CD8-positive, alpha-beta memory T cell (primary cell): Measurements from ENCODE around the gene KAZN. TPM values are rescaled to one million over a fixed set of nuclear protein-coding genes. Genes with fewer than 3 reads are reported as not detected.

Source experiments
- CTCF ChIA-PET: fragments of 350-600 bp; sonication (Branson Sonifier 250); formaldehyde crosslinking; loops from one replicate; lab custom pipeline; 2021; ENCODE audit warnings: antibody characterized with exemption; lab: Charles Lee
- POLR2A ChIA-PET: fragments of 350-600 bp; sonication (Branson Sonifier 250); formaldehyde crosslinking; loops from one replicate; lab custom pipeline; 2021; ENCODE audit warnings: antibody characterized with exemption; lab: Charles Lee
- DNase-seq, 5 donors: peaks; one replicate each; pipeline versions ENCODE4 v3.0.0 to v3.0.0-alpha.2; 2020 to 2022; ENCODE audit warnings: mixed read lengths in 1 of 5
- H3K27ac ChIP-seq: one replicate; pipeline ENCODE4 v1.7.0; 2013; ENCODE audit warnings: low read depth, mild to moderate bottlenecking, low read length, moderate library complexity
- H3K27me3 ChIP-seq: 2 replicates; pipeline ENCODE4 v1.7.0; 2013; ENCODE audit warnings: low read length, mild to moderate bottlenecking; ENCODE audit not compliant: insufficient read depth, poor library complexity, severe bottlenecking
- H3K36me3 ChIP-seq: 2 replicates; pipeline ENCODE4 v1.7.0; 2013; ENCODE audit warnings: mild to moderate bottlenecking, low read length, moderate library complexity; ENCODE audit not compliant: insufficient read depth
- H3K4me1 ChIP-seq: 2 replicates; pipeline ENCODE4 v1.7.0; 2013; ENCODE audit warnings: mild to moderate bottlenecking, low read length, moderate library complexity; ENCODE audit not compliant: insufficient read depth
- H3K4me3 ChIP-seq: 2 replicates; pipeline ENCODE4 v1.7.0; 2013; ENCODE audit warnings: mild to moderate bottlenecking, low read length
- H3K9me3 ChIP-seq: 2 replicates; pipeline ENCODE4 v1.7.0; 2013; ENCODE audit warnings: mild to moderate bottlenecking, low read length
- H3K27ac Mint-ChIP-seq, 8 donors: one replicate each; pipeline ENCODE4 v1.8.0; 2020 to 2021; ENCODE audit warnings: mixed read lengths in 8 of 8, mild to moderate bottlenecking in 6 of 8, inconsistent platforms in 3 of 8, moderate library complexity in 3 of 8
- H3K27me3 Mint-ChIP-seq, 2 donors: one replicate each; pipeline ENCODE4 v1.8.0; 2020 to 2021; ENCODE audit warnings: mixed read lengths in 2 of 2, mild to moderate bottlenecking in 1 of 2, moderate library complexity in 1 of 2
- H3K36me3 Mint-ChIP-seq, 3 donors: one replicate each; pipeline ENCODE4 v1.8.0; 2020 to 2021; ENCODE audit warnings: mixed read lengths in 3 of 3, inconsistent platforms in 1 of 3, mild to moderate bottlenecking in 1 of 3
- H3K4me1 Mint-ChIP-seq, 3 donors: one replicate each; pipeline ENCODE4 v1.8.0; 2020 to 2021; ENCODE audit warnings: mixed read lengths in 3 of 3, inconsistent platforms in 1 of 3, mild to moderate bottlenecking in 1 of 3
- H3K4me3 Mint-ChIP-seq, 7 donors: one replicate each; pipeline ENCODE4 v1.8.0; 2020 to 2021; ENCODE audit warnings: mixed read lengths in 7 of 7, mild to moderate bottlenecking in 6 of 7, moderate library complexity in 4 of 7, inconsistent platforms in 2 of 7
- H3K9me3 Mint-ChIP-seq, 5 donors: one replicate each; pipeline ENCODE4 v1.8.0; 2020 to 2022; ENCODE audit warnings: mixed read lengths in 5 of 5, mild to moderate bottlenecking in 3 of 5, moderate library complexity in 2 of 5, inconsistent platforms in 1 of 5
- polyA plus RNA-seq: library from polyadenylated mRNA; unstranded; fragments of 300-500 nt; fragmentation: Illumina TruSeq; gene quantifications from one replicate; pipeline ENCODE4 v1.2.3, GENCODE V29; 2021
- total RNA-seq, 2 experiments: library from RNA; stranded (reverse); gene quantifications; one replicate each; pipeline ENCODE4 v1.2.3, GENCODE V29; 2021

KAZN gene
- total and polyA plus RNA-seq, 3 experiments from 2014 or later, result 0.15 to 0.35 (median 0.18) TPM

DNA sequence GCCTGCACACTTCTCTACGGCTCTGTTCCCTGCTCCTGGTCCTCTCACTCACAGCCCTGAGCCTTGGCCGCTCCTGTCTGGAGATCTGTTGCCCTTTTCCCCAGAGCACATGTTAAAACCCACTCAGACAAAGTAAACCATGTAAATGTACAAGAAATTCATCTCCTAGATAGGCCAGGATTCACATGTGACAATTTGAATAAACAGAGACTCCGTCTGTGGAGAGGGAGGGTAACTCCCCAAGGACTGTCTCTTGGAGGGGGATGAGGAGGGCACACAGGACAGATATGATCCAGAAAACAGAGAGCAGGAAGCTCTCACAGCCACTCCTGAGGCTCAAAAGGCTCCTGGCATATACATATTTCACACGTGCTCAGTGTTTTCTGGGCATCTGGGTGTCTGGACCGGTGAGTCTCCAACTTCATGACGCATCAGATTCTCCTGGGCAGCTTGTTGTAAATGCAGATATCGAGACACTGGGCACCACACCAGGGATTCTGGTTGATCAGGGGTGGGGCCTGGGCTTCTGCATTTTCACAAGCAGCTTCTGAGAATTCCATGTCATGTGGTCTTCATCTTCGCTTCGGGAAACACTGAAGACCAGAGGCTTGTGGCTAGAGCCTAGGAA lies 6.4 kb upstream of the KAZN start:
- DNase-seq, result no peak
- no peaks in the 10 kb centered on the region for H3K9me3 Mint-ChIP-seq

DNA sequence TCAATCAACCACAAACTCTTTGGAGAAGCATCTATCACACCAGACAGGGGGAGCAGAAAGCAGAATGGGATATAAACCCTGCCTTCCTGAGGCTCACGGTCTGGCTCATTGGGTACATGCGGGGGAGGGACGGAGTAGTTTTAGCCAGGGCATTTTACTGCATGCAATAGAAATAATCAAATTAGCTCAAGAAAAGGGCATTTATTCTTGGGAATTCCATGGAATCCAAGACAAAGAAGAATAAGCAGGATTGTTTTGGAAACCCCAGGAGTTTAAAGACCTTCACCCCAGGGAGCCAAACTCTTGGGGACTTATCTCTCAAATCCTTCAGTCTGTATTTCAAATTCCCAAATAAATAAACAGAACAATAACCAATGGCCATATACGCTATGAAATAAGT lies 5.2 kb upstream of the KAZN start:
- no peaks in the 10 kb centered on the region for H3K36me3 Mint-ChIP-seq
- CTCF ChIA-PET, result no interaction called here

More for the DNA sequence above, 6.4 kb upstream of the KAZN start:
- CTCF ChIA-PET, result no interaction called here
- H3K4me1 Mint-ChIP-seq, result no peaks in the 10 kb centered on the region
- H3K36me3 Mint-ChIP-seq, result no peaks in the 10 kb centered on the region
- Histone ChIP-seq H3K27ac (no peak overlapping the region), H3K27me3 (no peaks in the 10 kb centered on the region), H3K36me3 (no peaks in the 10 kb centered on the region), H3K9me3 (no peaks in the 10 kb centered on the region), H3K4me3 (no peak overlapping the region), H3K4me1 (no peaks in the 10 kb centered on the region)
- H3K4me3 Mint-ChIP-seq, result no peak overlapping the region
- H3K27me3 Mint-ChIP-seq, result peaks cover 22 to 24% of the 10 kb centered on the region in 2 donors
- no peak overlapping the region for H3K27ac Mint-ChIP-seq
- POLR2A ChIA-PET, result no interaction called here

DNA sequence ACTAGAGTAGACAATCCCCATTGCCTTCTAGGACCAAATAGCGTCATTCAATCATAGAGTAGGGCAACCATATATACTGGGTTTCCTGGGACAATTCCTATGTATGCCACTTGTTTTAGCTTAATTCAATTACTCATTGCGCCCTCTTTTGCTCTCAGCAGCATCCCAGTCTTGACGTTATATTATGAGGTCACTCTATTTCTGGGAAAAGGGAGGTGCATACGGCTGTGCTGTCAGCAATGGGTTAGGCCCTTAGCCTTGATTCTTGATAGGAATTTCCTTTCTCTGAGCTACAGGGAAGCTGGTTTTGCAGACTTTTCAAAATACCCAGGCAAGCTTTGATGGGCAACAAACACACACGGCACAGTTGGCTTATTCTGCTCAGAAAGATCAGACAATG lies 4.4 kb upstream of the KAZN start:
- Mint-ChIP-seq H3K27ac (no peak overlapping the region), H3K36me3 (no peaks in the 10 kb centered on the region), H3K4me1 (no peaks in the 10 kb centered on the region), H3K9me3 (no peaks in the 10 kb centered on the region), H3K27me3 (peaks cover 25 to 26% of the 10 kb centered on the region in 2 donors), H3K4me3 (no peak overlapping the region)
- H3K9me3 ChIP-seq, result no peaks in the 10 kb centered on the region
- no peak for DNase-seq
- no peaks in the 10 kb centered on the region for H3K36me3 ChIP-seq
- ChIA-PET CTCF (no interaction called here), POLR2A (no interaction called here)
- no peaks in the 10 kb centered on the region for H3K27me3 ChIP-seq
- no peak overlapping the region for H3K27ac ChIP-seq
- no peaks in the 10 kb centered on the region for H3K4me1 ChIP-seq
- H3K4me3 ChIP-seq, result no peak overlapping the region

More for the DNA sequence above, 5.2 kb upstream of the KAZN start:
- POLR2A ChIA-PET, result no interaction called here
- Mint-ChIP-seq H3K4me3 (no peak overlapping the region), H3K27ac (no peak overlapping the region), H3K4me1 (no peaks in the 10 kb centered on the region), H3K9me3 (no peaks in the 10 kb centered on the region), H3K27me3 (peaks cover 25 to 26% of the 10 kb centered on the region in 2 donors)
- no peaks in the 10 kb centered on the region for H3K4me1 ChIP-seq
- H3K27ac ChIP-seq, result no peak overlapping the region
- H3K9me3 ChIP-seq, result no peaks in the 10 kb centered on the region
- H3K27me3 ChIP-seq, result no peaks in the 10 kb centered on the region
- no peaks in the 10 kb centered on the region for H3K36me3 ChIP-seq
- H3K4me3 ChIP-seq, result no peak overlapping the region
- no peak for DNase-seq

DNA sequence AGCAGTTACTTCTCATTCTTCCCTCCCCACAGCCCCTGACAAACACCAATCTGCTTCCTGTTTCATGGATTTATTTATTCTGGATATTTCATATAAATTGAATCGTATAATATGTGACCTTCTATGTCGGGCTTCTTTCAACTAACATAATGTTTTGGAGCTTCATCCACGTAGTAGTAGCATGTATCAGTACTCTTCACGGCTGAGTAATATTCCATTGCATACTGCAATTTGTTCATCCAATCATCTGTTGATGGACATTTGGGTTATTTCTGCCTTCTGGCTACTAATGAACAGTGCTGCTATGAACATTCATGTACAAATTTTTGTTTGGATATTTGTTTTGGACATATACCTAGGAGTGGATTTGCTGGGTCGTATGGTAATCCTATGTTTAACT lies 1.9 kb upstream of the KAZN start:
- ChIA-PET CTCF (no interaction called here), POLR2A (no interaction called here)
- DNase-seq, result no peak
- Histone ChIP-seq H3K27me3 (peaks cover 15% of the 10 kb centered on the region), H3K9me3 (no peaks in the 10 kb centered on the region), H3K4me1 (no peaks in the 10 kb centered on the region), H3K27ac (no peak overlapping the region), H3K4me3 (no peak overlapping the region), H3K36me3 (no peaks in the 10 kb centered on the region)
- no peak overlapping the region for H3K27ac Mint-ChIP-seq
- H3K36me3 Mint-ChIP-seq, result no peaks in the 10 kb centered on the region
- H3K9me3 Mint-ChIP-seq, result no peaks in the 10 kb centered on the region
- H3K4me1 Mint-ChIP-seq, result peaks cover 0 to 4% (median 0%) of the 10 kb centered on the region in 3 donors
- H3K4me3 Mint-ChIP-seq, result no peak overlapping the region
- H3K27me3 Mint-ChIP-seq, result peaks cover 45 to 49% of the 10 kb centered on the region in 2 donors

DNA sequence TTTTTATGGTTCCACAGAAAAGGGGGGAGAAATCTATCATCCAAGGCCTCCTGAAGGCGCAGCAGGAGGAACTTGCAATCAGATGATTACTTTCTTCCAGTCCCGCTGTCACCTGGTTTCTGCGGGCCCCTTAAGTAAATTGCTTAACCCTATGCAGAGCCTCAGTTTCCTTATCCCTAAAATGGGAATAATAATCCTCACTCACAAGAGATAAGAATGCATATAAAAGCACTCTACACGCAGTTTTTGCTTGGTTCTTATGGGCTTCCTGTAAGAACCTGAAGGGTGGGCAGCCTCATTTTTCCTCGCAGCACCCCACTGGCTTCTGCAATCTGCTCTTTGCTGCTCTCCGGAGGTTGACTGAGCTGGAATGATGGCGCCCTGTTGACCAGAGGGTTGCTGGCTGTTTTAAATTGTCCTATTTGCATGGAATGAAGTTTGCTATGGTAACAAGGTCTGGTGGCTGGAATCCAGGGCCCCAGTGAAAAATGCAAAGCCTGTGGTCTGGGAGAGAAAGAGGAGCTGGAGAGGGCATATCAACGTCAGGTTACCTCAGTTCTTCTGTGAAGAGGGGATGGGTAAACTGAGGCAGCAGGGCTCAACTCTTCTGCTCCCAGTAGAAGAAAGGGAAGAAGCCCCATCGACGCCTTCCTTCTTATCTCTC lies 1.0 kb upstream of the KAZN start:
- Mint-ChIP-seq H3K36me3 (no peaks in the 10 kb centered on the region), H3K4me3 (no peak overlapping the region), H3K4me1 (peaks cover 0 to 4% (median 0%) of the 10 kb centered on the region in 3 donors), H3K27me3 (peaks cover 49 to 57% of the 10 kb centered on the region in 2 donors), H3K9me3 (no peaks in the 10 kb centered on the region), H3K27ac (no peak overlapping the region)
- no peak for DNase-seq
- Histone ChIP-seq H3K4me3 (no peak overlapping the region), H3K4me1 (no peaks in the 10 kb centered on the region), H3K27me3 (peaks cover 15% of the 10 kb centered on the region), H3K36me3 (no peaks in the 10 kb centered on the region), H3K9me3 (no peaks in the 10 kb centered on the region), H3K27ac (no peak overlapping the region)
- POLR2A ChIA-PET, result no interaction called here
- CTCF ChIA-PET, result no interaction called here

DNA sequence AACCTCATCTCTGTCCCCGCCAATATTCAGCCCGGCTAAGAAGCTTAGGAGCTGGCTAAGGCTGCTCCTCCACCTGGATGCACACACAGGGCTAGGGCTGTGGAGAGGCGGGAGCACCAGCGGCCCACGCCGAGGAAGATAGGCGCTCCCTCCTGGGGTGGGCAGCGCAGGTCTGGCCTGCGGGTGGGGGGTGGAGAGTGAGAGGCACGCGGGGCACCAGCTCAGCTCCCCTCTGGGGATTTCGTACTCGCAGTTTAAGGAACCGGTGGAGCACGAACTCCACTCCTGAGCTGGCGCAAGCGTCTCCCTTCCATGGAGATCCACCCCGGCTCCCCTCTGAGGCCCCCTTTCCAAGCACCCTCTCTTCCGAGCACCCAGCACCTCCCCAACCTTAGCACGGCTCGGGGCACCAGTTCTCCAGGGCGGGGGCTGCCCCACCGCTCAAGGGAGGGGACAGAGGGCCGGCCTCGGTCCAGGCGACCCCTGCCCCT lies 433 bp upstream of the KAZN start:
- Histone ChIP-seq H3K9me3 (no peaks in the 10 kb centered on the region), H3K4me3 (no peak overlapping the region), H3K27ac (no peak overlapping the region), H3K27me3 (peaks cover 15% of the 10 kb centered on the region), H3K36me3 (no peaks in the 10 kb centered on the region), H3K4me1 (no peaks in the 10 kb centered on the region)
- H3K4me3 Mint-ChIP-seq, result no peak overlapping the region
- peaks cover 0 to 4% (median 0%) of the 10 kb centered on the region in 3 donors for H3K4me1 Mint-ChIP-seq
- POLR2A ChIA-PET, result no interaction called here
- no peaks in the 10 kb centered on the region for H3K9me3 Mint-ChIP-seq
- H3K36me3 Mint-ChIP-seq, result no peaks in the 10 kb centered on the region
- no peak for DNase-seq
- no peak overlapping the region for H3K27ac Mint-ChIP-seq
- peaks cover 47 to 59% of the 10 kb centered on the region in 2 donors for H3K27me3 Mint-ChIP-seq
- CTCF ChIA-PET, result no interaction called here

DNA sequence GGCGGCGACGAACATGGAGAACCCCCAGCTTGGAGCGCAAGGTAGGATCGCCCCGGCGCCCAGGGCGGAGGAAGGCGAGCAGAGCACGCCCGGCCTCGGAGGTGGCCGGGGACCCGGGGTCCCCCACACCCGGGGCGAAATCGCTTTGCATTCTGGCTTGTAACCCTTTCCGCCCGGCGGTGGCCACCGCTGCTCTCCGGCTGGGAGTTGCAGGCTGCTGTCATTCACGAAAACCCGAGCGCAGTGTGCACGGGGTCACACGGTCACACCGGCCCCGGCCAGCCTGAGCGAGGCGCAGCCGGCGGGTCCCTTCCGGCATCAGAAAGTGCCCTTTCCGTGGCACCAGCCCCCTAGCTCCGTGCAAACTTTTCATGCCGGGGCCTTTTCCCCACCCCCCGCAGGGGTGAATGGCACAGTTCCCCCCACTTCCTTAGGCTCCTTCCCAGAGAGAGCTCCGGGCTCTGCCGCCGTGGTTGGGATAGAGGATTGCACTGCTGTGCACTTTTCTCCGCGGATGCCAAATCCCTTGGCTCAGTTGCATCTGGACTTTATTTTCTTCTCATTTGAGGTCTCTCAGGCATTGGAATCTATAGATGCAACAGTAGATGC lies 802 bp downstream of the KAZN start:
- Histone ChIP-seq H3K27me3 (peaks cover 15% of the 10 kb centered on the region), H3K27ac (no peak overlapping the region), H3K36me3 (no peaks in the 10 kb centered on the region), H3K4me1 (no peaks in the 10 kb centered on the region), H3K4me3 (no peak overlapping the region), H3K9me3 (no peaks in the 10 kb centered on the region)
- DNase-seq, result no peak
- Mint-ChIP-seq H3K27ac (no peak overlapping the region), H3K36me3 (no peaks in the 10 kb centered on the region), H3K4me1 (peaks cover 0 to 4% (median 0%) of the 10 kb centered on the region in 3 donors), H3K4me3 (no peak overlapping the region), H3K9me3 (no peaks in the 10 kb centered on the region), H3K27me3 (peaks cover 45 to 62% of the 10 kb centered on the region in 2 donors)
- ChIA-PET CTCF (no interaction called here), POLR2A (no interaction called here)

DNA sequence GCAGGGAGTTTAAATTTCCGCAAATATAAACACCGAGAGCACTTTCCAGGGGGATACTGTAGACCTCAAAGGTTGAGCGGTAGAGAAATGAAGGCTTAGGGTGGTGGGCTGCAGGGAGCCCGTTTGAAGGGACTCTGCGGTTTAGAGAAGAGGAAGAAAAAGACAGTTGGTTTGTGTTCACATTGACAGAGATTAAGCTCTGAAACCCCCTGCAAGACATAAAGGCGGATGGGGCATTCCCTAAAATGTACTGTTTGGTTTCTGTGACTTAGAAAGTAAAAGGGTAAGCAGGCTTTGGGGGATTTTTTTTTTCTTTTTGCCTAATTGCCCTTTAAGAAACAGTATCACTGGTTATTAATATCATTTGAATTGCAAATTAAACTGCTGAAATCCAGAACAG lies 1.3 kb downstream of the KAZN start:
- peaks cover 15% of the 10 kb centered on the region for H3K27me3 ChIP-seq
- no peak overlapping the region for H3K4me3 ChIP-seq
- no peak for DNase-seq
- H3K27ac Mint-ChIP-seq, result no peak overlapping the region
- H3K36me3 ChIP-seq, result no peaks in the 10 kb centered on the region
- ChIA-PET POLR2A (no interaction called here), CTCF (no interaction called here)
- no peaks in the 10 kb centered on the region for H3K4me1 ChIP-seq
- no peak overlapping the region for H3K4me3 Mint-ChIP-seq
- no peaks in the 10 kb centered on the region for H3K36me3 Mint-ChIP-seq
- H3K27me3 Mint-ChIP-seq, result peaks cover 45 to 62% of the 10 kb centered on the region in 2 donors
- H3K4me1 Mint-ChIP-seq, result peaks cover 0 to 4% (median 0%) of the 10 kb centered on the region in 3 donors
- no peaks in the 10 kb centered on the region for H3K9me3 Mint-ChIP-seq
- H3K9me3 ChIP-seq, result no peaks in the 10 kb centered on the region
- H3K27ac ChIP-seq, result no peak overlapping the region
